Measurements from ENCODE around the gene TSC22D4.

The TSC22D4 gene

DNA sequence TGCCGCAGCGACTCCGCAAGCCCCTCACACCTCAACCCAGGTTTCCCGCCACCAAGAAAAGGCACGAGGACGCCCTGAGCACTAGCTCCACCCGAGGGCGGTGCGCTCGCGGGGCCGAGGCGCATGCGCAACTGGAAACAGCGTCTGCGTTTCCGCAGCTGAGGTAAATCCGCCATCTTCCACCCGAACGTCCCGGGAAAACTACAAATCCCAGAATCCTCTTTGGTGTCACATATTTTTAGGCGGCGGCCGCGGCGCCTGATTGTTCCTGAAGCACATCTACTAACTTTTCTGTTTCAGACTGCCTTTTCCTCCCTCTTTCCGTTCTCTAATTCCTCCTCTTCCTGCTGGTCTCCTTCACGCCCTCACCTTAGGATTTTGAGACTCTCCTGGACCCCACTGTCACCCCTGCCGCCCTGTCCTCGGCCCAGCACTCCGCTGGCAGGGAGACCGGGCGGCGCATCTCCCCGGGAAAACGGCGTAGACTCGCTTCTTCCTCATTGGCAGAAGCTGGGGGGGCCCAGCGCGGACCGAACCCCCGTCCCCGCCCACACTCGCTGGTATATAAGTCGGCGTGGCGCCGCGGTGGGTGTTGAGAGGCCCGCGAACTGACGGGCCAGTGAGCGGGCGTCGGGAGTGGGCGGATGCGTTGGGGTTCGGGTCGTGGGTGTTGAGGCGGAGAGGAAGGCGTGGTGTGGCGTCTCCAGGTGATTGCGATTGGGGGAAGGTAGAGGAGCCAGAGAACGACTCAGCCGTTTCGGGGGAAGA lies 50.6 kb downstream of the TSC22D4 start, which contains the start of gene ZCWPW1:
TSS of gene ZCWPW1 (minus strand) at position 505 of the 768 bp plus-strand sequence. CDS start 8,054 bp downstream, outside the sequence.
- DNase-seq (ENCODE audit: low read depth) = peak; percentile 97

DNA sequence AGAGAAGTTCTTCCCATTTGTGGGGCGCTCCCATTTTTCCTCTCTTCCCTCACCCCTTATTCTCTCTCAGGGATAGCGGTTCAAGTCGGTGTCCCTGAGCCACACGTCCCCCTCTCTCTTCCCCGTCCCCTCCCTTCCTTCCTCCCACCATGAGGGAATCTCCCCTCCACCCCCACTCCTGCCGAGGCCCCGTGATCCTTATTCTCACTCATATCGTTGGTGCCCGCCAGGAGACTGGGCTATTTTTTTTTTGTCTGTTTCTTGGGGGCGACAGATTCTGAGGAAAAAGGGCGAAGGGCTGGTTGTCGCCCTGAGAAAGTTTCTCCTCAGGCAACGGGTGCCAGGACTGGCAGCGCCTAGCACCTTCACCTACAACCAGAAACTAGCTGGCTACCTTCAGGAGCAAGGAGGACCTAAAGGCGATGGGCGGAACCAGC lies 51.2 kb downstream of the TSC22D4 start:
- no peak for DNase-seq (ENCODE audit: low read depth)

DNA sequence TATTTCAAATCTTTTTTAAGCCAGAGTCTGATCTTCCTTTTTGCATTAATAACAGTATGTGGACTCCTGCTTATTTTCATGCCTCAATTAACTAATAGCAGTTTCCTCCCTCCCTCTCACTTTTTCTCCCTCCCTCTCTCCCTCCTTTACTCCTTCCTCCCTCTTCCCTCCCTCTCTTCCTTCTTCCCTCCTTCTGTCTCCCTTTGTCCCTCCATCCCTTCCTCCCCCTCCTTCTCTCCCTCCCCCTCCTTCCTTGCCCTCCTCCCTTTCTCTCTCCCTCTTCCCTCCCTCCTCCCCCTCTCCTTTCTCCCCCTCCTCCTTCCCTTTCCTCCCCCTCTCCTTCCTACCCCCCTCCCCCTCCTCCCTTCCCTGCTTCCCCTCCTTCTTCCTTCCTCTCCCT lies 52.5 kb downstream of the TSC22D4 start:
- DNase-seq (ENCODE audit: low read depth) = no peak

DNA sequence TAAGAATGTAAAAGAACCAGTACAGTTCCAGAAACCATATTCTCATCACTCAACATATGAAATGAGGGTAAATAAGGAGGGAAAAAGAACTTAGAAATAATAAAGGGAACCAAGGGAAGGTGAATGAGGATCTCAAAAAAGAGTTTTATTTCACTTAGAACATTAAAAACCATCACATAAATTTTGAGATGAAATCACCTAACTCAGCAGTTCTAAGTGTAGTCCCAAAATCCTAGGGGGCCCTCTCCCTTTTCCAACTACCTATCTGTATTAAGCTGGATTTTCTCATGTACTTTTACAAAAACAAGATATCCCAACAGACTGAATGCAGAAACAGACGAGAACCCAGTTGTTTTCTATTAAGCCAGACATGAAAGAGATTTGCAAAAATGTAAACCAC lies 53.7 kb downstream of the TSC22D4 start:
- DNase-seq (ENCODE audit: low read depth) = no peak

DNA sequence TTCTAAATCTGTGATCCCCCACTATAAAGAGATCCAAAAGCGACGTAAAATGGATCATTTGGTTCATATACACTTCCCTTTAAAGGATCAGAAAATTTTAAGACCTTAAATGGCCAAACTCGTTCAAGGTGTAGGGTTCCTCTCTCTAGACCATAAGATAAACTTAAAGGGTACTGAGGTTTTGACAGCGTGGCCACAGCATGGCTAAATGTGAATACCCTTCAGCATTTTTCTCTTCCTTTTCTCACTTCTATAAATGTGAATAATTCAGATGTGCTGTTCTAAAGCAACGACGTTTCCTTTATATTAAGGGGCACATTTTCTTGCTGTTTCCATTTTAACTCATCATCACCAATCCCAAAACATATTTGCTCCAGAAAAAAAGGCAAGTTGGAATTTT lies 55.7 kb downstream of the TSC22D4 start:
- DNase-seq (ENCODE audit: low read depth) = no peak

DNA sequence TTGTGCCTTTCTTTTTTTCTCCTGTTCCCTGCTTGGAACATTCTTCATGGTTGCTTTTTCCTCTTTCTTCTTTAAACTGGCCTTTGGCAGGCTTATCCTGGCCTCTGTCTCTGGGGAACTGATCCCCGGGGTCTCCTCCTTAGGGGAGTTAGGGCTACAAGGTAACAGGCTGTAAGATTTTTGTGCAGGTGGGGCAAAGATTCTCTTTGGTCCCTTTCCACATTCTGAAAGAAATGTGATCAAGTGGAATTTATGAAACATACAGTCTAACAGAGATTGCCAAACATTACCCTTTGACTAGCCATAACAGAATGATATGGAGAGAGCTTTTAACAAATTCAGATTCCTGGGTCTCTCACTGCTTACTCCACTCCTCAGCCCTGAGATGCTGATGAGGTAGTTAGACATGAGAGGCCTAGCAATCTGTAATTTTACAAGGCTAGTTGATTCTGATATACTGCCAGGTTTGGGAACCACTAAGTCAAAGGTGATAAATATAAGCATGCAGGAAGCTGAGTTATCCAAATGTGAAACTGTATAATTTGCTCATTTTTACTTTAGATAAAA lies 59.3 kb downstream of the TSC22D4 start:
- DNase-seq (ENCODE audit: low read depth) = no peak

DNA sequence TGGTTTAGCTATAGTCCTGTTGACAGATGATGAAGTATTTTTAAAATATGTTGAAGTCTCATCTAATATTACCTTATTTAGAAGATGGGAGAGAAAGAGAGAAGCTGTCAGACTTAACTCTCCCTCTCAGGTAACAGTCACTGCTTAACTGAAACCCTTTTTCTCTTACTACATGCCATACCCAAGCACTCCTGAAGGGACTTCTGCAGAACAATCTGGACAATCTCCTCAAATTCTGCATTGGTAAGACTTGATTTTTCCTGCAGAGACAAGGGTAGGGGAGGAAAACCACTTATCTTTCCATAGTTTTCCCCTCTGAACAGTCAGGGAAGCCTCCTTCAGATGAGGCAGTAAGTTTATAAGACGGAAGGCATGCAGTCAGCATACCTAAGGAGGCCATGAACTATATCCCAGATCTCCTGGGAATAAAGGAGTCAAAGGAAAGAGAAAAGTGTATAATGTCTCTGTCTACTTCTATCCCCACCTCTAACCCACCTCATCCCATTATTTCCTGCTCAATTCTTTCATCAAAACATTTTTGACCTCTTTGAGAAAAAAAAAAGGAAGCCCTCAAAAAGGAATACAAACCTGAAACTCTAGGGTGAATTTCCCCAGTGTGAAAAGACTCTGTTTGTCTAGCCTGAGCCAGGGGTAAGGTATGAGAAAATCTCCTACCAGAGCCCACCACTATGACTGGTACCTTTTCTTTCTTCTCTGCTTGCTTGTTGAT lies 59.9 kb downstream of the TSC22D4 start:
- DNase-seq (ENCODE audit: low read depth) = peak; percentile 27
